Left lung (tissue), 10 donors: ENCODE measurements around the gene ATXN1L. TPM values are rescaled to one million over a fixed set of nuclear protein-coding genes. Genes with fewer than 3 reads are reported as not detected.
"Not testable (repeated sequence)": the region's sequence is repeated elsewhere in the genome, so short reads cannot be mapped to it uniquely, and the experiment has no call there.

ENCODE experiments used
- ATAC-seq: fragments of 200-7000 bp; cut with Tn5 transposase; one replicate; pipeline ENCODE4 v1.9.1; 2020; ENCODE audit warnings: moderate library complexity
- DNase-seq, 4 donors: peaks; one replicate each; pipeline ENCODE4 v3.0.0-alpha.2; 2013 to 2020
- H3K27ac ChIP-seq, 2 donors: fragments of 200-600 bp; sonication (generic) in 1 of 2; one replicate each; pipeline versions ENCODE4 v1.5.0 to v1.8.0; 2020 to 2021
- H3K27me3 ChIP-seq, 2 donors: fragments of 200-600 bp; sonication (generic) in 1 of 2; one replicate each; pipeline versions ENCODE4 v1.5.0 to v1.8.0; 2020 to 2021
- H3K36me3 ChIP-seq, 2 donors: fragments of 200-600 bp; sonication (generic) in 1 of 2; one replicate each; pipeline versions ENCODE4 v1.5.0 to v1.8.0; 2020 to 2021
- H3K4me1 ChIP-seq, 2 donors: fragments of 200-600 bp; one replicate each; pipeline ENCODE4 v1.8.0; 2021
- H3K4me3 ChIP-seq, 2 donors: fragments of 200-600 bp; sonication (generic) in 1 of 2; one replicate each; pipeline versions ENCODE4 v1.5.0 to v1.8.0; 2020 to 2021; ENCODE audit warnings: mild to moderate bottlenecking in 1 of 2
- H3K9me3 ChIP-seq, 2 donors: fragments of 200-600 bp; sonication (generic) in 1 of 2; one replicate each; pipeline versions ENCODE4 v1.5.0 to v1.8.0; 2020 to 2021
- CTCF ChIP-seq, 2 donors: fragments of 200-600 bp; sonication (generic) in 1 of 2; IDR thresholded peaks; one replicate each; pipeline versions ENCODE4 v1.5.0 to v1.8.0; 2021; ENCODE audit warnings: antibody characterized with exemption in 2 of 2
- intact Hi-C, 2 donors: fragments of 100-400 bp; cut with DNase I; formaldehyde crosslinking; loops; one replicate each; pipeline versions ENCODE4 v1.11.2 to v1.14.2; 2022
- polyA plus RNA-seq, 6 donors: library from polyadenylated mRNA; unstranded; fragments of 120-200 nt; gene quantifications; one replicate each; pipeline ENCODE4 v1.2.1, GENCODE V29; 2013; ENCODE audit not compliant: insufficient read length in 6 of 6
- total RNA-seq, 2 donors: library from RNA; stranded (reverse); fragmentation: NEBNext Ultra II Directional; extraction: Animal tissue kit (Norgen Biotek cat#: 25700); gene quantifications; one replicate each; pipeline ENCODE4 v1.2.1, GENCODE V29; 2021
- donor health status: DM: no; HTN: yes; CAD: no.
- donor health status: DM: no; HTN: no; CAD: no.

ATXN1L gene
- total and polyA plus RNA-seq, 8 donors: 22.8 to 32.9 (median 30.0) TPM

GRCh38 chr16:71859762-71860521, 14.2 kb downstream of the ATXN1L start:
- no peaks in the 10 kb centered on the region for H3K27me3 ChIP-seq
- TF ChIP-seq CTCF (IDR thresholded peaks at IDR 0.05): no peak
- no peaks in the 10 kb centered on the region for H3K4me1 ChIP-seq
- DNase-seq: no peak
- intact Hi-C loops: no loop called here
- H3K9me3 ChIP-seq: no peaks in the 10 kb centered on the region
- H3K36me3 ChIP-seq: peaks cover 0 to 74% of the 10 kb centered on the region in 2 donors
- no peak for ATAC-seq
- no peak overlapping the region for H3K4me3 ChIP-seq
- H3K27ac ChIP-seq: no peak overlapping the region

GRCh38 chr16:71863995-71864394, 18.2 kb downstream of the ATXN1L start:
- no peak for TF ChIP-seq CTCF (IDR thresholded peaks at IDR 0.05)
- H3K4me3 ChIP-seq: no peak overlapping the region
- H3K27me3 ChIP-seq: no peaks in the 10 kb centered on the region
- H3K27ac ChIP-seq: no peak overlapping the region
- ATAC-seq: no peak
- no peaks in the 10 kb centered on the region for H3K9me3 ChIP-seq
- intact Hi-C loops: no loop called here
- DNase-seq: no peak
- H3K36me3 ChIP-seq: peaks cover 0 to 64% of the 10 kb centered on the region in 2 donors
- no peaks in the 10 kb centered on the region for H3K4me1 ChIP-seq

GRCh38 chr16:71865173-71865863, 19.5 kb downstream of the ATXN1L start:
- Histone ChIP-seq H3K27ac (no peak overlapping the region), H3K9me3 (no peaks in the 10 kb centered on the region), H3K36me3 (peaks cover 0 to 59% of the 10 kb centered on the region in 2 donors), H3K4me3 (no peak overlapping the region), H3K4me1 (no peaks in the 10 kb centered on the region), H3K27me3 (no peaks in the 10 kb centered on the region)
- intact Hi-C loops: no loop called here
- no peak for TF ChIP-seq CTCF (IDR thresholded peaks at IDR 0.05)
- no peak for ATAC-seq
- DNase-seq: no peak

GRCh38 chr16:71867175-71867574, 21.4 kb downstream of the ATXN1L start:
- H3K27ac ChIP-seq, DNase-seq, H3K9me3 ChIP-seq, H3K4me3 ChIP-seq, H3K4me1 ChIP-seq, intact Hi-C loops, ATAC-seq, H3K27me3 ChIP-seq: not testable (repeated sequence)
- H3K36me3 ChIP-seq: peaks cover 0 to 45% of the 10 kb centered on the region in 2 donors

GRCh38 chr16:71867939-71868338, 22.2 kb downstream of the ATXN1L start:
- no peak for TF ChIP-seq CTCF (IDR thresholded peaks at IDR 0.05)
- DNase-seq (no peak), ATAC-seq (no peak)
- Histone ChIP-seq H3K27me3 (no peaks in the 10 kb centered on the region), H3K4me1 (no peaks in the 10 kb centered on the region), H3K27ac (no peak overlapping the region), H3K36me3 (peaks cover 0 to 43% of the 10 kb centered on the region in 2 donors), H3K9me3 (no peaks in the 10 kb centered on the region), H3K4me3 (no peak overlapping the region)
- intact Hi-C loops: no loop called here
